Mucosa of rectum (tissue), 2 donors: ENCODE results near the gene SERPINA5.

Experiments used
- H3K27ac ChIP-seq, 2 donors: one replicate each; pipeline ENCODE4 v1.7.0; 2013; ENCODE audit warnings: inconsistent platforms in 2 of 2, low read depth in 2 of 2, low read length in 2 of 2
- H3K27me3 ChIP-seq, 2 donors: one replicate each; pipeline ENCODE4 v1.7.0; 2013; ENCODE audit warnings: low read length in 2 of 2; ENCODE audit not compliant: control insufficient read depth in 2 of 2, insufficient read depth in 2 of 2
- H3K36me3 ChIP-seq, 2 donors: one replicate each; pipeline ENCODE4 v1.7.0; 2013; ENCODE audit warnings: low read length in 2 of 2; ENCODE audit not compliant: control insufficient read depth in 2 of 2, insufficient read depth in 2 of 2
- H3K4me1 ChIP-seq, 2 donors: one replicate each; pipeline ENCODE4 v1.7.0; 2013; ENCODE audit warnings: low read length in 2 of 2, mild to moderate bottlenecking in 1 of 2; ENCODE audit not compliant: control insufficient read depth in 2 of 2, insufficient read depth in 2 of 2
- H3K4me3 ChIP-seq, 2 donors: one replicate each; pipeline ENCODE4 v1.7.0; 2013; ENCODE audit warnings: low read length in 2 of 2
- H3K9ac ChIP-seq, 2 donors: one replicate each; pipeline ENCODE4 v1.7.0; 2013; ENCODE audit warnings: low read length in 2 of 2, low read depth in 1 of 2, mild to moderate bottlenecking in 1 of 2
- H3K9me3 ChIP-seq, 2 donors: one replicate each; pipeline ENCODE4 v1.7.0; 2013; ENCODE audit warnings: low read length in 2 of 2; ENCODE audit not compliant: control insufficient read depth in 2 of 2
- donor health status: healthy.
- donor health status: Normal muscosa, but diverticular disease.

SERPINA5 gene

DNA sequence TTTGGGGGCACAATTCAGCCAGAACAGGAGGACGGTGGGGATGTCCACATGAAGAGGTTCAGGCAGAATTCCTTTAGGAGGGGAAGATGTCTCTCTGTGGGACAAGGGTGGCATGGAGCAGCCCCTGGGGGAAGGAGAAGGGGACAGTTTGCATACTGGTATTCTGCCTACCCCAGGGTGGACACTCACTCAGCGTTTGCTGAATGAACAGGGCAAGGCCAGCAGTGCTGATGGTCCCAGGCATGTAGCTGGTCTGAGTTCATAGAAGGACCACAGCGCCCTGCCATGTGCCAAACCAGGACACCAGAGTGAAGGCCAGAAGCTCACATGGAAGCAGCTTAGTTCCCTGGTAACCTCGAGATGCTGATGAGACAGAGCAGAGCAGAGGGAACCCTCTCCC is 5.4 kb downstream of the SERPINA5 start:
- Histone ChIP-seq H3K27me3 (no peaks in the 10 kb centered on the region), H3K4me1 (no peaks in the 10 kb centered on the region), H3K27ac (no peak overlapping the region), H3K9ac (no peak overlapping the region), H3K9me3 (no peaks in the 10 kb centered on the region), H3K4me3 (no peak overlapping the region), H3K36me3 (no peaks in the 10 kb centered on the region)

DNA sequence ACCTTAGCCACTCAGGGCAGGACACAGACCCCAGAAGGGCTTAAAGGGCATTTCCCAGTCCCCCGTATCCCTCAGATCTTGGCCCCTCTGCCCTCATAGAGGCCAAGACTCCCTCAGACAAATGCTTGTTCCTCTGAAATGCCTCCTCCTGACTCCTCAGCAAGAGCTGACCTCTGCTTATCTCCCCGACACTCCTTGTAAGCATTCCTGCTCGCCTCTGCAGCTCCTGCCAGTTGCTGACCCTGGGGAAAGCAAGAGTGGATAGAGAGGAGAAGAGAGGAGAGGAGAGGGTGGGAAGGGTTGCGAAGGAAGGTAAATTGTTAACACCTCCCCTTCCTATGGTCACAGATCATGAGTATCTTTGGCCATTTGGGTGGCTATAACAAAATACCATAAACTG is 7.1 kb downstream of the SERPINA5 start:
- Histone ChIP-seq H3K4me3 (no peak overlapping the region), H3K36me3 (no peaks in the 10 kb centered on the region), H3K27ac (no peak overlapping the region), H3K9me3 (no peaks in the 10 kb centered on the region), H3K4me1 (no peaks in the 10 kb centered on the region), H3K9ac (no peak overlapping the region), H3K27me3 (no peaks in the 10 kb centered on the region)

DNA sequence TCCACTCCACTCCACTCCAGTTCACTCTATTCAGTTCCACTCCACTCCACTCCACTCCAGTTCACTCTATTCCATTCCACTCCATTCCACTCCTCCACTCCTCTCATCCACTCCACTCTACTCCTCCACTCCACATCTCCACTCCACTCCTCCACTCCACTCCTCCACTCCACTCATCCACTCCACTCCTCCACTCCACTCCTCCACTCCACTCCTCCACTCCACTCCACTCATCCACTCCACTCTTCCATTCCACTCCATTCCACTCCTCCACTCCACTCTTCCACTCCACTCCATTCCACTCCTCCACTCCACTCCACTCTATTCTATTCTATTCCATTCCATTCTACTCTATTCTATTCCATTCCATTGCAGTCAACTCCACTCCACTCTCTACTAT is 9.8 kb downstream of the SERPINA5 start:
- Histone ChIP-seq H3K4me1 (no peaks in the 10 kb centered on the region), H3K4me3 (no peak overlapping the region), H3K9me3 (no peaks in the 10 kb centered on the region), H3K36me3 (no peaks in the 10 kb centered on the region), H3K27ac (no peak overlapping the region), H3K9ac (no peak overlapping the region), H3K27me3 (no peaks in the 10 kb centered on the region)

DNA sequence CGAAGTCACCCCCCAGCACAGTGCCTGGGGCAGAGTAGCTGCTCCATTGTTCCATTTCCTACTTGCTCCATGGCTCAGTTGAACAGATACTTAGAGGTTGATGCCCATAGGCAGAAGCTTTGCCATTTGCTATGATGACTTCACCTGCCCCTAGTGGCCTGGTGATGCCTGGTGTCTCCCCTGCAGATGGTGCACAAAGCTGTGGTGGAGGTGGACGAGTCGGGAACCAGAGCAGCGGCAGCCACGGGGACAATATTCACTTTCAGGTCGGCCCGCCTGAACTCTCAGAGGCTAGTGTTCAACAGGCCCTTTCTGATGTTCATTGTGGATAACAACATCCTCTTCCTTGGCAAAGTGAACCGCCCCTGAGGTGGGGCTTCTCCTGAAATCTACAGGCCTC is 10.6 kb downstream of the SERPINA5 start:
- Histone ChIP-seq H3K4me1 (no peaks in the 10 kb centered on the region), H3K27ac (no peak overlapping the region), H3K9me3 (no peaks in the 10 kb centered on the region), H3K27me3 (no peaks in the 10 kb centered on the region), H3K4me3 (no peak overlapping the region), H3K9ac (no peak overlapping the region), H3K36me3 (no peaks in the 10 kb centered on the region)

DNA sequence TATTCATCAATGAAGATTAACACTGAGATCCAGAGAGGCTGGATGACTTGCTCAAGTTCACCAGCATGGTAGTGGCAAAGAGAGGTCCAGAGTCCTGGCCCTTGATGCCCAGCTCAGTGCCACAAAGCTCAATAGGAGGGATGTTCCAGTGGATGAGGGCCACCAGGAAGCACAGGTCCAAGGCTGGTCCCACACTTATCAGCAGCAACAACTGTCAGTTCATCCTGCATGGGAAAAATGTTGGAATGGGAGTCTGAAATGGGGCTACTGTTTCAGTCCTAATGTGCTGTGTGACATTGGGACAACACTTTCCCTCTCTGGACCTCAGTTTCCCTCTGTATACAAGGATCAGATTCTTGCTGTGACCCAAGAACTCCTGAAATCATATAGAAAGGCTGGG is 11.2 kb downstream of the SERPINA5 start:
- no peak overlapping the region for H3K27ac ChIP-seq
- H3K4me1 ChIP-seq, result no peaks in the 10 kb centered on the region

DNA sequence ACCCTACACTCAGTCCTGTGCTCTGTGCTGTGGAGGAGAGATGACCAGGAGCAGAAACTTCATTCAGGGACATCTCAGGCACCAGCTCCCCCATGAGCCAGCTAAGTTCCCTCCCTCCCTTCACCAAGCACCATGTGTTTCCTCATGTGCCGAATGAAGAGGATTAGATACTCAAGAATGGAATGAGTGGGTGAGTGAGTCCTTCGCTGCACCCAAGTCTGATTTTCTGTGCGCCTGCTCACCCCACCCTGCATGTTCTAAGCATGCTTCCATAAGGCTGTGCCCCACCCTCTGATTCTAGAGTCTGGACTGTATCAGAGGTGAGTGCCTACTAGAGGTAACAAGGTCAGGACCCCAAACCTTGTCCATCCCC is 12.1 kb downstream of the SERPINA5 start:
- H3K9me3 ChIP-seq, result no peaks in the 10 kb centered on the region
- H3K4me3 ChIP-seq, result no peak overlapping the region
- H3K27me3 ChIP-seq, result no peaks in the 10 kb centered on the region
- no peaks in the 10 kb centered on the region for H3K36me3 ChIP-seq
- H3K4me1 ChIP-seq, result peaks cover 0 to under 1% of the 10 kb centered on the region in 2 donors
- no peak overlapping the region for H3K27ac ChIP-seq
- no peak overlapping the region for H3K9ac ChIP-seq

More for the DNA sequence above, 11.2 kb downstream of the SERPINA5 start:
- Histone ChIP-seq H3K36me3 (no peaks in the 10 kb centered on the region), H3K4me3 (no peak overlapping the region), H3K9ac (no peak overlapping the region), H3K9me3 (no peaks in the 10 kb centered on the region), H3K27me3 (no peaks in the 10 kb centered on the region)

DNA sequence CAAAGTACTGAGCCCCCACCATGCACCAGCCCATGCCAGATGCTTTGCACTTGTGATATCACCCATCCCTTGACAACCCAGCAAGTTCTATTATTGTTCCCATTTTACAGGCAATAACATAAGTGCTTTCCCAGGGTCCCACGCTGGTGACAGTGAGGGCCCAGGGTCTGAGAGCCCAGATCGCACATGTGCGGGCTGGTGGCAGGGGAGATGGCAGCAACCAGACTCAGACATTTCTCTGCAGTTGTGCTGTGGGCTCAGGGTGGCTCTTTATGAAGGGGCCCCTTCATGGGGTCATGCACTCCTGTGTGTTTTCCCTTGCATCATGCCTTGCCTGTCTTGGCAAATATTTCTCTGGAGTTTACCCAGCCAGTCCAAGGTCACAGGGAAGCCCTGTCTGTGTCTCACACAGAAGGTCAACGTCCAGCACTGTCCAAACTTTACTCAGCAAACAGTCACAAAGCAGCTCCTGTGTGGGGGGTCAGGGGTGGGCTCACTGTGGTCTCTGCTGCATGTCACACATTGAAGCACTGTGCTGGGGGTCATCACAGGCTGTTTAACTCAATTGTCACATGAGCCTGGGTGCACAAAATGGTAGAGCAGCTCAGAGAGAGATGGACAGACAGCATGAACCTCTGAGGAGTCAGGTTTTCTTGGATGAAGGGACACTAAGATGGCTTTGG is 12.7 kb downstream of the SERPINA5 start:
- H3K4me1 ChIP-seq, result peaks cover 5% of the 10 kb centered on the region in 2 donors
- no peaks in the 10 kb centered on the region for H3K27me3 ChIP-seq
- H3K36me3 ChIP-seq, result no peaks in the 10 kb centered on the region
- H3K9me3 ChIP-seq, result no peaks in the 10 kb centered on the region
- H3K27ac ChIP-seq, result no peak overlapping the region
- no peak overlapping the region for H3K4me3 ChIP-seq
- no peak overlapping the region for H3K9ac ChIP-seq

DNA sequence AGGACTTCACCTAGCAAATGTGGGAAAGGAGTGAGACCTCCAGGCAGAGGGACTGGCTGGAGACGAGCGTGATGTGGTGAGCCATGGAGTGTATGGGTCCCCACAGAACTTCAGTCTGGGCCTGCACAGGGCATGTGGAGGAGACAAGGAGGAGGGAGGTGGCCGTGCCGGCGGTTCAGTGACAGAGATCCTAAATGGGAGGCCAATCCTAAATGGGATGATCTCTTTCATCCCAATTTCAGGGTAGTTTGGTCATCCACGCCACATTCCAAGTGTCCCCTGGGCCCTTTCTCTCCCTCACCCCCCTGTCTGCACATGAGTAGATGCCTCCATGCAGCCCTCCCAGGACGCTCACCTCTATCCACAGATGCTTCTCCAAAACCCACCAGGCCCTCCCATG is 13.2 kb downstream of the SERPINA5 start:
- Histone ChIP-seq H3K9me3 (no peaks in the 10 kb centered on the region), H3K27me3 (no peaks in the 10 kb centered on the region), H3K4me3 (no peak overlapping the region), H3K4me1 (peaks cover 8 to 9% of the 10 kb centered on the region in 2 donors), H3K9ac (no peak overlapping the region), H3K27ac (no peak overlapping the region), H3K36me3 (no peaks in the 10 kb centered on the region)

DNA sequence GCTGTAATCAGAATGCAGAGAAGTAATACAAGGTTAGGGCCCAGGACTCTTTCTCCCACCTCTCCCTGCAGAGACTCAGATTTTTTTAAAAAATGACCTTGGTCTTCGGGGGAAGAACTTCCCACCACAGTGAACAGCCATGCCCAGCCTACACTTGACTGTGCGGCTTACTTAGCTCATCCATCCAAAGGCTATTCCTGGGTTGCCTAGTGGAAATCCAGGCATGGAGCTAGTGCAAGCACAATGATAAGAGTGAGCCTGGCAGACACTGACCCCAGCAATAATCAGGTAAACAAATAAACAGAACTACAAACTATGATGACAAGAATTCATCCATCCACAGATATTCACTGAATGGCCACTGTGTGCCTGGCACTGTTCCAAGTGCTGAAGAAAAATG is 14.7 kb downstream of the SERPINA5 start:
- Histone ChIP-seq H3K27ac (no peak overlapping the region), H3K36me3 (no peaks in the 10 kb centered on the region), H3K4me3 (no peak overlapping the region), H3K4me1 (peaks cover 9 to 19% of the 10 kb centered on the region in 2 donors), H3K9me3 (no peaks in the 10 kb centered on the region), H3K9ac (no peak overlapping the region), H3K27me3 (no peaks in the 10 kb centered on the region)

DNA sequence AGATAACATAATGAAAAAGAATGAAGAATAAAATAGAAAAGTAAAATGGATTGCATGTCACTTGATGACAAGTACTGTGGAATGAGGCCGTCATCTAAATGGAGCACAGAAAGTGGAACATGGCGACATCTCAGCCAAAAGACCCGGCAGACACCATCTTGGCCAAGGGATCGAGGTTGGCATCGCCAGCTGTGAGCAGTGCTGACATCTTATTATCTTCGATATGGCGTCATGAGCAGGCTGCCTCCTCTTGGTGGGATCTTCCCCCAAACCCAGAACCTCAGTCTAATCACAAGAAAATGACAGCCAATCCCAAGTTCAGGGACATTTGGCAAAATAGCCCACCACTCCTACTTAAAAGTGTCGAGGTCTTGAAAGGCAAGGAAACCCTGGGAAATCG is 15.1 kb downstream of the SERPINA5 start:
- no peak overlapping the region for H3K27ac ChIP-seq
- no peak overlapping the region for H3K9ac ChIP-seq
- H3K4me3 ChIP-seq, result no peak overlapping the region
- peaks cover 9 to 19% of the 10 kb centered on the region in 2 donors for H3K4me1 ChIP-seq
- no peaks in the 10 kb centered on the region for H3K27me3 ChIP-seq
- H3K9me3 ChIP-seq, result no peaks in the 10 kb centered on the region
- H3K36me3 ChIP-seq, result no peaks in the 10 kb centered on the region

DNA sequence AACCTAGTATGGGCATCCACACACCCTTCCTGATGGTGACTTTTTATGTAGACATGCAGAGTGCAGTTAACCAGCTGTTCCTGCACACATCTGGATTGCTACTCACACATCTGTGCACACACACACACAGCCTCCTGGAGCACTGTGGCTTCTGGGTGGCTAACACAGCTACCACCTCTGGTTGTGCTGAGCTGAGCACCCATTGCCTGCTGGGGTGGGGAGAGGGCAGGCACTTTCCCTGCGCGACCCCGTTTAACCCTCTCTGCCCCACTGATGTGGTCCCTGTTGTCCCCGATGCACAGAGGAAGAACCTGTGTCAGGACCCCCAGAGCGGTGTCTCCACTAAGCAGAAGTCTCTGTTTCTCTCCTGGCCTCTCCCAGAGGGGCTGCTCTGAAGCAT is 16.6 kb downstream of the SERPINA5 start:
- Histone ChIP-seq H3K9me3 (no peaks in the 10 kb centered on the region), H3K4me1 (peaks cover 9 to 19% of the 10 kb centered on the region in 2 donors), H3K4me3 (no peak overlapping the region), H3K27me3 (no peaks in the 10 kb centered on the region), H3K27ac (no peak overlapping the region), H3K9ac (no peak overlapping the region), H3K36me3 (no peaks in the 10 kb centered on the region)
